Transverse colon (tissue), 4 donors: ENCODE measurements around the gene PANX3. TPM values are rescaled to one million over a fixed set of nuclear protein-coding genes. Genes with fewer than 3 reads are reported as not detected.
A peak's percentile ranks its signal among the peaks of the same experiment; 100 is the strongest.

Experiments used
- DNase-seq: peaks from one replicate; pipeline ENCODE4 v3.0.0-alpha.2; 2019
- H3K27ac ChIP-seq, 4 donors: fragments of 200-600 bp; sonication (generic); 2 replicates each; pipeline ENCODE4 v1.5.1; 2016 to 2018; ENCODE audit warnings: inconsistent platforms in 4 of 4
- H3K27me3 ChIP-seq: fragments of 200-600 bp; sonication (generic); 2 replicates; pipeline ENCODE4 v1.5.1; 2017; ENCODE audit warnings: inconsistent platforms
- H3K36me3 ChIP-seq, 4 donors: fragments of 200-600 bp; sonication (generic); 2 replicates each; pipeline ENCODE4 v1.5.1; 2017 to 2019; ENCODE audit warnings: inconsistent platforms in 4 of 4
- H3K4me1 ChIP-seq, 4 donors: fragments of 200-600 bp; sonication (generic); 2 replicates each; pipeline ENCODE4 v1.5.1; 2017 to 2020; ENCODE audit warnings: inconsistent platforms in 4 of 4
- H3K4me3 ChIP-seq, 4 donors: fragments of 200-600 bp; sonication (generic); 1 replicate in 1 of 4; 2 replicates in 3 of 4; pipeline versions ENCODE4 v1.5.1 to v1.6.1; 2017 to 2019; ENCODE audit warnings: inconsistent platforms in 4 of 4
- H3K9me3 ChIP-seq, 2 donors: fragments of 200-600 bp; sonication (generic); 2 replicates each; pipeline ENCODE4 v1.5.1; 2017 to 2019; ENCODE audit warnings: inconsistent platforms in 2 of 2
- EP300 ChIP-seq: sonication (generic); formaldehyde crosslinking; IDR thresholded peaks from one replicate; pipeline ENCODE4 v1.6.1; 2017; ENCODE audit warnings: antibody characterized with exemption, low read depth
- POLR2A ChIP-seq: fragments of 450-650 bp; IDR thresholded peaks from one replicate; pipeline ENCODE4 v1.6.1; 2016; ENCODE audit warnings: antibody characterized with exemption, mild to moderate bottlenecking, moderate library complexity
- POLR2AphosphoS5 ChIP-seq, 3 donors: sonication (generic); formaldehyde crosslinking; IDR thresholded peaks; one replicate each; pipeline ENCODE4 v1.6.1; 2016; ENCODE audit warnings: antibody characterized with exemption in 3 of 3
- WGBS, 2 donors: methylation state at CpG; one replicate each; pipeline ENCODE4 v1.1.5; 2018; ENCODE audit warnings: low coverage in 1 of 2; 5-methylcytosine and 5-hydroxymethylcytosine counted together
- in situ Hi-C, 4 donors: fragments of 200-750 bp; cut with MboI; loops; one replicate each; pipeline versions ENCODE4 v1.15.0 to v1.15.1; 2017; ENCODE audit warnings: low sequenced_read_pairs in 3 of 4, low pct_ligation_motif_present in 1 of 4, low pct_unique_long_range_greater_than_20kb in 1 of 4
- intact Hi-C: fragments of 100-400 bp; cut with DNase I; formaldehyde crosslinking; loops from one replicate; pipeline ENCODE4 v1.15.1; 2023; ENCODE audit warnings: low total_unique reads
- total RNA-seq, 4 donors: library from RNA; depleted of rRNA; stranded (reverse); fragments of >200 nt; gene quantifications; one replicate each; pipeline ENCODE4 v1.1.0, GENCODE V29; 2016
- TF ChIP-seq, protein P1 (sequence below), 5 experiments: fragments of 200-600 bp in 3 of 5; fragments of 450-650 bp in 2 of 5; sonication (generic) in 3 of 5; IDR thresholded peaks; 1 replicate in 2 of 5; 2 replicates in 3 of 5; pipeline ENCODE4 v1.5.1; 2016 to 2017; ENCODE audit warnings: antibody characterized with exemption in 5 of 5, inconsistent platforms in 3 of 5, mild to moderate bottlenecking in 2 of 5, moderate library complexity in 1 of 5

Gene PANX3
- total RNA-seq, 4 donors from 2014 or later: 0.41 TPM; not detected in 3

DNA sequence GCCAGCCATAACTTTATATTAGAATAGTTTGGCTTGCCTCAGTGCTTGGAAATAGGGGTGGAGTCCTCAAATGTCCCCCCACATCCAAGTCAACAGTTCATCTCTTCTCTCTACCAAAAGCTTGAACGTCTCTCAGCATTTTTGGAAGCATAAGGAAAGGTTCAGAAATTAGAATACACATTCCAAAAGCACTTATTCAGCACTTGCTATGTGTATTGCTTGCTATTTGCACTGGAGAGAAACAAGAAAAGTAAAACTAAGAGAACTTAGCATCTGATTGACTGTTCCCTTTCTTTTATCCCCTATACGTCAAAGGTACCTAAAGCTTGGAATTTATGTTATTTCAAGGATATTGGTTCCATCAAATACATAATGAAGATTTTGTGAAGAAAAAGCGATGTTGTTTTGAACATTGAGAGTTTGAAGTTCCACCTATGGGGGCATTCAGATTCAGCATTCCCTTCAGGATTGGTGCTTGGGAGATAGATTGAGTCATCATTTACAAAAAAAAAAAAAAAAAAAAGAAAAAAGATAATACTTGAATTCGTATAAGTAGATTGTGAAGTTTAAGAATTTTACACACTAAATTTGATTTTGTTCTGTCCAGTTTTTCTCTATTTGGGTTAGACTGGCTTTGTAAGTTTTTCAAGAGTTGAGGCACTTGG lies 12.8 kb downstream of the PANX3 start:
- no peaks in the 10 kb centered on the region for H3K9me3 ChIP-seq
- in situ Hi-C loops: no loop called here
- peak overlapping the region in 3 of 4 donors; percentile 95 to 98 (median 95) for H3K27ac ChIP-seq
- H3K4me1 ChIP-seq: peaks cover 0 to 34% (median 20%) of the 10 kb centered on the region in 4 donors
- H3K27me3 ChIP-seq: no peaks in the 10 kb centered on the region
- WGBS, 2 donors: 43 to 58% methylated on average over 4 of the region's 4 CpGs
- TF ChIP-seq POLR2A (no peak), EP300 (no peak), POLR2AphosphoS5 (IDR thresholded peaks at IDR 0.05) (no peak)
- TF ChIP-seq, protein P1, sequence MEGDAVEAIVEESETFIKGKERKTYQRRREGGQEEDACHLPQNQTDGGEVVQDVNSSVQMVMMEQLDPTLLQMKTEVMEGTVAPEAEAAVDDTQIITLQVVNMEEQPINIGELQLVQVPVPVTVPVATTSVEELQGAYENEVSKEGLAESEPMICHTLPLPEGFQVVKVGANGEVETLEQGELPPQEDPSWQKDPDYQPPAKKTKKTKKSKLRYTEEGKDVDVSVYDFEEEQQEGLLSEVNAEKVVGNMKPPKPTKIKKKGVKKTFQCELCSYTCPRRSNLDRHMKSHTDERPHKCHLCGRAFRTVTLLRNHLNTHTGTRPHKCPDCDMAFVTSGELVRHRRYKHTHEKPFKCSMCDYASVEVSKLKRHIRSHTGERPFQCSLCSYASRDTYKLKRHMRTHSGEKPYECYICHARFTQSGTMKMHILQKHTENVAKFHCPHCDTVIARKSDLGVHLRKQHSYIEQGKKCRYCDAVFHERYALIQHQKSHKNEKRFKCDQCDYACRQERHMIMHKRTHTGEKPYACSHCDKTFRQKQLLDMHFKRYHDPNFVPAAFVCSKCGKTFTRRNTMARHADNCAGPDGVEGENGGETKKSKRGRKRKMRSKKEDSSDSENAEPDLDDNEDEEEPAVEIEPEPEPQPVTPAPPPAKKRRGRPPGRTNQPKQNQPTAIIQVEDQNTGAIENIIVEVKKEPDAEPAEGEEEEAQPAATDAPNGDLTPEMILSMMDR (IDR thresholded peaks at IDR 0.05): no peak
- no peak for DNase-seq
- intact Hi-C loops: loop anchor here (10.0 kb wide), 1 partner anchor 731 kb away; no protein-coding TSS in a partner anchor
- peak overlapping the region in 3 of 4 donors; percentile 81 to 95 (median 94) for H3K4me3 ChIP-seq
- H3K36me3 ChIP-seq: peaks cover 0 to 11% (median 5%) of the 10 kb centered on the region in 4 donors

GRCh38 chr11:124625504-124626168 lies 14.4 kb downstream of the PANX3 start:
- H3K9me3 ChIP-seq: no peaks in the 10 kb centered on the region
- in situ Hi-C loops (no loop called here), intact Hi-C loops (loop anchor here (10.0 kb wide), 1 partner anchor 729 kb away; no protein-coding TSS in a partner anchor)
- H3K27me3 ChIP-seq: no peaks in the 10 kb centered on the region
- no peak for DNase-seq
- peaks cover 0 to 34% (median 20%) of the 10 kb centered on the region in 4 donors for H3K4me1 ChIP-seq
- H3K4me3 ChIP-seq: no peak overlapping the region
- peaks cover 0 to 17% (median 7%) of the 10 kb centered on the region in 4 donors for H3K36me3 ChIP-seq
- no peak overlapping the region for H3K27ac ChIP-seq
- no peak for TF ChIP-seq POLR2AphosphoS5 (IDR thresholded peaks at IDR 0.05)
- no peak for TF ChIP-seq POLR2A
- TF ChIP-seq, protein P1 (IDR thresholded peaks at IDR 0.05): no peak
- no peak for TF ChIP-seq EP300
- WGBS, 2 donors: 96% methylated on average over 3 of the region's 3 CpGs; no CpG with 5 or more reads in 1 of the 2 donors

GRCh38 chr11:124627546-124627945 lies 16.3 kb downstream of the PANX3 start:
- DNase-seq: no peak
- in situ Hi-C loops (no loop called here), intact Hi-C loops (loop anchor here (10.0 kb wide), 1 partner anchor 727 kb away; no protein-coding TSS in a partner anchor)
- H3K9me3 ChIP-seq: no peaks in the 10 kb centered on the region
- H3K36me3 ChIP-seq: peaks cover 0 to 35% (median 17%) of the 10 kb centered on the region in 4 donors
- peaks cover 0 to 28% (median 15%) of the 10 kb centered on the region in 4 donors for H3K4me1 ChIP-seq
- WGBS, 2 donors: 90 to 98% methylated on average over 5 of the region's 5 CpGs
- H3K27ac ChIP-seq: no peak overlapping the region
- TF ChIP-seq POLR2AphosphoS5 (IDR thresholded peaks at IDR 0.05) (no peak), POLR2A (no peak)
- TF ChIP-seq, protein P1 (IDR thresholded peaks at IDR 0.05): no peak
- no peak overlapping the region for H3K4me3 ChIP-seq
- H3K27me3 ChIP-seq: no peaks in the 10 kb centered on the region

DNA sequence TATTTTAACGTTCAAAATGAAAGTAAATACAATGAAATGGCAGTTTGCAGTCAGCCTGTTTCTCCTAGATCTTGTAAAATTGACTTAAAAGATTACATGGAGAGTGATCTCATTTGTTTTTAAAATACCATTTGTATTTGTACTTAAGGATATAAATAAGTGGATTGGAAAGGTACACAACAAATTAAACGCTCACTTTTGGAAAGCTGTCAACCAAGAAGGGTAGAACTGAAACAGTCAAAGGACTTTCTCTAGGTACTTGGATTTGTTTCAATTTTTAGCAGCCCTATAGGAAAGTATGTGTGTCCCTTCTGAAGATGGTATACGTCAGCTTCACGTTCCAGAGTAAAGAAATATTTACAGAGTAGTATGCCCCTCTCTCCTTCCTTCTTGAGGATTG lies 18.7 kb downstream of the PANX3 start:
- no peak overlapping the region for H3K4me3 ChIP-seq
- H3K9me3 ChIP-seq: no peaks in the 10 kb centered on the region
- H3K27ac ChIP-seq: no peak overlapping the region
- intact Hi-C loops (loop anchor here (10.0 kb wide), 1 partner anchor 725 kb away; no protein-coding TSS in a partner anchor), in situ Hi-C loops (no loop called here)
- no peaks in the 10 kb centered on the region for H3K27me3 ChIP-seq
- DNase-seq: no peak
- peaks cover 0 to 42% (median 21%) of the 10 kb centered on the region in 4 donors for H3K36me3 ChIP-seq
- WGBS, 2 donors: 80 to 82% methylated on average over 4 of the region's 4 CpGs
- TF ChIP-seq, protein P1 (IDR thresholded peaks at IDR 0.05): no peak
- no peak for TF ChIP-seq EP300
- no peak for TF ChIP-seq POLR2AphosphoS5 (IDR thresholded peaks at IDR 0.05)
- no peak for TF ChIP-seq POLR2A
- peaks cover 0 to 11% (median 2%) of the 10 kb centered on the region in 4 donors for H3K4me1 ChIP-seq
